Measurements from ENCODE around the gene C16orf74.

The C16orf74 gene

DNA sequence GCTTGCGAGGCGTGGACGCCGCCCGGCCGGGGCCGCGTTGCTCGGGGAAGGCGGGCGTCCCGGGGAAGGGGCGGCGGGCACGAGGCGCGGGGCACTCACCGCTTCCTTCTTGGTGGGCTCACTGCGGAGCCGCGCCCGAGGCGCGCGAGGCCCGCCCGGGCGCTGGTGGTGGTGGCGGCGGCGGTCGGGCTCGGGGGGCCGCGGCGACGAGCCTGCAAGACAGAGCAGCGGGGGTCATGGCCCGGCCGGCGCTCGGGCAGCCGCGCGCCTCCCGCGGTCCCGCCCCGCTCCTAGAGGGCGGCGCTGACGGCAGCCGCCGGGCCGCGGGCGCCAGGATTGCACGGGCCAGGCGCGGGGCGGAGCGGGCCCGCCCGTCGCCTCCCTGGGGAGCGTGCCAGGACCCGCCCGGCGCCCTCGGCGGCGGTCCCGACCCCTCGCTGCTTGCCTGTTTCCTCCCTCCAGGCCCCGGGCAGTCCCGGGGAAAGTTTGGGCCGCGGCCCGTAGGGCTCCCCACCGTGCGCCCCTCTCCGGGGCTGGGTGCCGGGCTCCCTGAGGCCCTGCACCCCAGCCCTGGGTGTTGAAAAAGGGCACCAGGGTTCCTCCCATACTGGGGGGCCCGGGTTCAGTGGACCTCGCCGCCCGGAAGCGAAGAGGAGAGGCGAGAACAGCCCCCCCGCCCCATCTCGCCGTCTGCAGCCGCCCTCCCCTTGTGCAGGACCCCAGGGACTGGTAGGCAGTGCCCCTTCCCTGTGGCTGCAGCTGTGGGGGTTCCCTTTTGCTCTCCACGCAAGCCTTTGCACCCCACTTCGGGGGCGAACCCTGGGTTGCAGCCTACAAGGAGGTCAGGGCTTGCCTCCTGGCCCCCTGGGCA is at the start of gene C16orf74:
TSS of gene C16orf74 (minus strand) at position 270 of the 871 bp plus-strand sequence. CDS start 15,879 bp downstream, outside the sequence.
- peak; percentile 27 for DNase-seq

DNA sequence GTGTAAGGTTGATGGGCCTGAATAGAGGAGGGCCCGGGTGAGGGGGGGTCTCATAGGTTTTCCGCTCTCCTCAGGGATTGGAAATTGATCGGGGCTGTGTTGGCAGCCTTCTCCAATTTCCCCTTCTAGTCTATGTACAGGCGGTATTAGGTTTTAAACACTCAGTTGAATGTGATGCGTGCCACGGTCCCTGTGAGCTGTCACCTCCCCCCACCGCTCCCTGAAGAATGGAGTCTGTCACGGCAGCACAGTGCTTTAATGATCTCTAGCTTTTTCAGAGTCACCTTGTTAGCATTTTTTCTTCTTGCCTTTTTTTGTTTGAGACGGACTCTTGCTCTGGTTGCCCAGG is 49.4 kb upstream of the C16orf74 start:
- peak; percentile 30 for DNase-seq

DNA sequence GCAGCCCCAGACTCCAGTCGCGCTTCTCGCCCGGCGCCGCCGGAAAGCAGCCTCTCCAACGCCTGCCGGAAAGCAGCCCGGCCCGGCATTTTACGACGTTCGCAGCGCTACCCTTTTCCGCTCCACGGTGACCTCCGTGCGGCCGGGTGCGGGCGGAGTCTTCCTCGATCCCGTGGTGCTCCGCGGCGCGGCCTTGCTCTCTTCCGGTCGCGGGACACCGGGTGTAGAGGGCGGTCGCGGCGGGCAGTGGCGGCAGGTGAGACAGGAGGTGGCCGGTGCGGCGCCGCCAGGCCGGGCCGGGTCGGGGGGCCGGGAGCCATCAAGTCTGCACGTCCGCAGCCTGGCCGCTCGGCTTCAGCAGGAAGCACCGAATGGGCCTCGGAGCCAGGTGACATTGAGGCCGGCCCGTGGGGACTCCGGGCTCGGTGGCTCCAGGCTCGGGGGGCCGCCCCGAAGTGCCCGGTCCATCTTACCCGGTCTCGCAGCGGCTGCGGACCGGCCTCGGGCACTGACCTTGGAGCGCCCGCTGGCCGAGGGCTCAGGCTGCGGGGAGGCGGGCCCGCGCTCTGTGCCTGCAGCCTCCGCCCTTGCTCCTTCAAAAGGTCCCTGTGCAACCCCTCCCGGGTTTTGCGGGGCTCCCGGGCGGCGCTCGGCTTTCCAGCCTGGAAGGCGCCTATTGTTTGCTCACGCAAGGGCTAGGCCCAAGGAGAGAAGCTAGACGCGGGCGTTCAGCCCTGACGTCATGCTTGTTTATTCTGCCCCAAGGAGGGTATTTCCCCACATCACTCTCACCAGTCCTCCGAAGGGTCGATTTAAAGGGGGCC is 48.8 kb upstream of the C16orf74 start, which contains the start of the genes COX4I1 and EMC8:
TSS of gene COX4I1 (plus strand) at position 199 of the 824 bp plus-strand sequence. CDS start 1,511 bp downstream, outside the sequence.
TSS of gene EMC8 (minus strand) at position 48 of the 824 bp plus-strand sequence. CDS start 249 bp downstream, outside the sequence.
- DNase-seq, result peak; percentile 93

DNA sequence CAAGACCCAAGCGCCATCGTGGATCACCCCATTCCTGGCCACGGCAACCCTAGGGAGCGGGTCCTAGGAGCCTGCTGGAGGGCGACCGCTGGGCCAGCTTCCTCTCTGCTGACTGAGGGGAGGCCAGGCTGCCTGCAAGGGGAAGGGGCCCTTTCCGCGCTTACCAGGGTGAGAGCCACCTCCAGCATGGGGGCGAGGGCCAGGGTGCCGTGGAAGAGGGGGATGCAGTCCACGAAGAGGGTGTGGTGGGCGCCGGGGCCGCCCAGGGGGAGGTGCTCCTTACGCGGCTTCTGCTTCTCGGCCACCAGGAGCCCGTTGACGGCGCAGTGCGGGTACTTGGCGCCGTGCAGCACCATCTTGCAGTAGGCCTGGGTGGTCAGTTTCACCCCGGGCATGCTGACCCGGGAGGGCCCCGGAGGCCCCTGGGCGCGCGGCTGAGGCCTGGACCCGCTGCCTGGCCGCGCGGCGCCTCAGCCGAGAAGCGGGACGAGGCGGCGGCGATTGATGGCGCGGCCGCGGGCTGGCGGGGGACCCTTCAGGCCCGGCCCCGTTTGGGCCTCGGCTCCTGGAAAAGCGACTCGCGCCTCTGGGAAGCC is 48.1 kb upstream of the C16orf74 start:
- peak; percentile 39 for DNase-seq

DNA sequence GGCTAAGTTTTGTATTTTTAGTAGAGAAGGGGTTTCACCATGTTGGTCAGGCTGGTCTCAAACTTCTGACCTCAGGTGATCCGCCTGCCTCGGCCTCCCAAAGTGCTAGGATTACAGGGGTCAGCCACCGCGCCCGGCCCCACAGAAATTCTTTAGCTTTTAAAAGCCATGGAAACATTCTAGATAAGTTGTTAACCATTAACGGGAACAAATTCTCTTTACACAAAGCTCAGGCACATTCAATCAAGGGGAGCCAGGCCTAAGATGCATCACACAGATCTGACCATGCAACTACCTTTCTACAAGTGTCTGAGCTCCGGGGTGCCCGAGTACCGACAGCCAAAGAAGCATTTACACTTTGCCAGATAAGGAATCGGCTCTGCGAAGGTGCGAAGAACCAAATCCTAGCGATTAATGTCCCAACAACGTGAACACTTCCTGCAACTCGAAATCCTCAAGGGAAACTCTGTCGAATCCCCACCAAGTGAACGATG is 47.4 kb upstream of the C16orf74 start:
- DNase-seq, result no peak

DNA sequence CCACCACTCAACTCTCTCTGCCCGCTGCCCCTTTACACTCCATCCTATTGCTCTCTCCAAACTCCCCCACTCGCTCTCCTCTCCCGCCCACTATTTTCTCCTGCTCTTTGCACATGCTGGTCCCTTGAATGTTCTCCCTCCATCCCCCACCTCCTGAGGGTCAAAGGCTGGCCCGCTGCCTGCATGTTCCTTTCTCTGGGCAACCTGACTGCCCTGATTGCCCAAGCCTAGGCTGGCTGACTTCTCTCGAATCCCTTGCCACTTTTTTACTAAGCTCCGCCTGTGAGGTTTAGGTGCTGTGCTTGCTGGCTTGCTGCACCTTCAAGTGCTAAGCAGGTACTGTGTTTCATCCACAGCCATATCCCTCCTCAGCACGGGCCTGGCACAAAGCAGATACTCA is 45.7 kb upstream of the C16orf74 start:
- no peak for DNase-seq

DNA sequence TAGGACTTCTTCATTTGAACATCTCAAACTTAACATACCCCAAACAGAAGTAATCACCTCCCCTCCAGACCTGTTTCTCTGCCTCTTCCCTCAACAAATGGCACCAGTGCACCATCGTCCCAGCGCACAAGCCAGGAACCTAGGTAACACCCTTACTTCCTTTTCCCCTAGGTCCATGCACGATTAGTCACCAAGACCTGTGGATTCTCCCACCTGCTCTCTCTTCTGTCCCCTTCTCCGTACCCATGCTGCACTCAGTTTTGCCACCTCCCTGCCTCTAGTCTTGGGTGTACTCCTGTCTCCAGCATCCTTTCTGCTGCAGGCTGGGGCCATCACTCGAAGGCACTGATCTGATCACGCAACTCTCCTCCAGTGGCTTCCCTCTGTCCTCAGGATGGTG is 45.3 kb upstream of the C16orf74 start:
- no peak for DNase-seq

DNA sequence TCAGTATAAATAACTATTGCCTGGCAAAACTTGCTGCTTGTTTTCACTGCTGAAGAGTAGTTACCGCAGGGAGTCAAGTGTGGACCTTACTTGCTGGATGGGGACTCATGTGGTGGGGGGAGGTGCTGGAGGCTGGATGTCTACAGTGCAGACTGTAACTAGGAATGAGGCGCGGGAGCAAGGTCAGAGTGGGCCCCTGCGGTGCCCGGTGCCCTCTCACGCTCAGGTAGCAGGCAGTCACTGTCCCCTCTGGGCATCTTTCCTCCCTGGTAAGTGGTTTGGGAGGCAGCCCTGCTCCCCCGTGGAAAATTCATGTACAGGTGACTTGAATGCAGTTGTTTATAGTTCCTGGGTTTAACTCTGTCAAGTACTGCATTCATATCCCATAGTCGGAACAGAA is 43.8 kb upstream of the C16orf74 start:
- DNase-seq, result no peak

DNA sequence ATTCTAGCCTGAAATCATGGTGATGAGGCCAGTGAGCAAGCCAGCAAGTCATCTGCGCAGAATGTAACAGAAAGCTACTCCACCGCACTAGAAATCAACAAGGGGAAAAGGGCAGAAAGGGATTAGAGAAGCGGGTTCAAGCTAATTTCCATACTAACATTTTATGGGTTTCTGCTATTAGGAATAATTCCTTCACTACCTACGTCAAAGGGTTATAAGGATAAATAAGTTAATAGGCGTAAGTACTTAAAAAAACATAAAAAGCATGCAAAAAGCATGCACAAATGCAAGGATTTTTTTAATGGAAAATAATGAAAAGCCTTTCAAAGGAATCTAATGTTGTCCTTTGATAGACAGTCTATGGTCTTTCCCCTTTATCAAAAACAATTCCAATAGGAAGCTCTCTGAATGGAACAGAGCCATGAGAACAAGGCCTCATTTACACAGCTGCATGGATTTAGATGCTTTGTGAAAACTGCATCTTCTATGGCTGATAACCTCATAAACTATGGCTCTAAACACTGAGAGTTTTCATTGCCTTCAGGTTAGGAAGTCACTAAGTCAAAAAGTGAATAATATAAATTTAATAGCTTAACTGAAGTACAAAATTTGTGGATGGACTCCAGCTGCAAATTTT is 42.9 kb upstream of the C16orf74 start:
- no peak for DNase-seq

DNA sequence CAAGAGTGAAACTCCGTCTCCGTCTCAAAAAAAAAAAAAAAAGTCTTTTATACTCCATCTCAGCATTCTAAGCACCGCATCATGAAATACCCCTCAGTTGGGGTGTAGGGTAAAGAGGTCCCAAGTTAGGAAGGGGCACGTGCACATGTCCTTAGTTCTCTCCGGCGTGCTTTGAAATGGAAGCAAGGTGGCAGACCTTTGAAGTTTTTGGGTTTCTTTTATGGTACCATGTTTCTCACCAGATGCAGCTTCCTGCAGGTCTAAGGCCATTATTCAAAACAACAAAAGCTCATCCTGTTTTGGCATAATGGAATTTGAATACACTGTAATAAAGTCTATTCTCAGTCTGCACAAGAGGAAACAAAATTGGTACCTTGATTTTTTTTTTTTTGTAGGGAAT is 38.9 kb upstream of the C16orf74 start:
- no peak for DNase-seq

DNA sequence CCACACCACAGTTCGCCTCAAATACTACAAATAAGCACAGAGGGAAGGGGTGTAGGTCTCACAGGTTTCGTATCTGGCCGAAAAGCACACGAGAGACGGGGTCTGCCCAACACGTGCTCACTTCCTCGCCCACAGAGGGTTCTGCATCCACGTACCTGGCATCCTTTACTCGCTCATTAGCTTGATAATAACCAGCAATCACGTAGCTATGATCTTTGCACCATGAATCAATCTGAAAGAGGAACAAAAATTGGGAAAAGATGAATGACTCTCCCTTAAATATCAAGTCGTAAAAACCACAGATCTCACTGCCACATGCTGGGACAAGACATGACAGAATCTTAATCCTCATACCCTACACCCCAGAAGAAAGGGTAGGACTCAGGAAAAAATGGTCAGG is 37.9 kb upstream of the C16orf74 start:
- no peak for DNase-seq

DNA sequence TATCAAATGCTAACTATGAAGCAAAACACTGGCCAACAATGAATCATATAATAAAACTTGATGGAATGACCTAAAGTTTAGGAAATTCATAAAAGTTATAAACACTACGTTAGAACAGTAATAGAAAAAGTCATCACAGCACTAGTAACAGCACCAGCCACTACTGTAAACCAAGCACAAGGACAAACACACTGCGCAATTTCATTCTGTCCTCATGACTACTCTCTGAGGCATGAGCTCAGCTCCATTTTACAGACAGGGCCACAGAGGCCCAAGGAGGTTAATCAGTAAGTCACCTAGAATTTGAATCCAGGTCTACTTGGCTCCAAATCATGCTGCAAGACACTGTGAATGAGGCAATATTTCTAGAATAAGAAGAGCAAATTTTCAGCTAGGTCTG is 35.0 kb upstream of the C16orf74 start:
- DNase-seq, result no peak

DNA sequence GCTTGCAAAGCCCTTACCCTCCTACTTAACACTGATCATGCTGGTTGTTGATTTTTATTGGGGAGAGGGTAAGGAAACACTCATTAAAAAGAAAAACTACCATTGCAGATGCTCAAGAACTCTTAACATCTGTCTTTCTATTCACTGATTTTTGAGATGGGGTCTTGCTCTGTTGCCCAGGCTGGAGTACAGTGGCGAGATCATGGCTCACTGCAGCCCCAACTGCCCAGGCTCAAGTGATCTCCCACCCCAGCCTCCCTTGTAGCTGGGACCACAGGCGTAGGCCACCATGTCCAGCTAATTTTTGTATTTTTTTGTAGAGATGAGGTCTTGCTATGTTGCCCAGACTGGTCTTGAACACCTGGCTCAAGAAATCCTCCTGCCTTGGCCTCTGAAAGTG is 33.9 kb upstream of the C16orf74 start:
- no peak for DNase-seq

DNA sequence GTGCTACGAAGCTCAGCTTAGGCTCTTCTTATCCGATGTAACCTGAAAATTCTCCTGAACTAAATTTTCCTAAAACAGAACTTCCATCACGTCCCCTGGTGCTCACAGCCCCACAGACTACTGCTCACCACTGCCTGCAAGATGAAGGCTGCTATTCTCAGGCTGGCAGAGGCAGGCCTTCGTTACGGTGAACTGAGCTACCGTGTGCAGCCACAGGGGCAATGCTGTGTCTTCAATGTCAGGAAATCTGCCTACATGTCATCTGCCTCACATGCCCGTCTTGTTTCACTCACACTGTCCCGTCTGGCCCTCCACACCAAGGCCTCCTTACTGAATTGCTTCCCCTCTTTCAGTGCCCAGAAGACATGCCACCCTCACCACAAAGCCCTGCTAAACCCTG is 32.5 kb upstream of the C16orf74 start:
- DNase-seq, result no peak

DNA sequence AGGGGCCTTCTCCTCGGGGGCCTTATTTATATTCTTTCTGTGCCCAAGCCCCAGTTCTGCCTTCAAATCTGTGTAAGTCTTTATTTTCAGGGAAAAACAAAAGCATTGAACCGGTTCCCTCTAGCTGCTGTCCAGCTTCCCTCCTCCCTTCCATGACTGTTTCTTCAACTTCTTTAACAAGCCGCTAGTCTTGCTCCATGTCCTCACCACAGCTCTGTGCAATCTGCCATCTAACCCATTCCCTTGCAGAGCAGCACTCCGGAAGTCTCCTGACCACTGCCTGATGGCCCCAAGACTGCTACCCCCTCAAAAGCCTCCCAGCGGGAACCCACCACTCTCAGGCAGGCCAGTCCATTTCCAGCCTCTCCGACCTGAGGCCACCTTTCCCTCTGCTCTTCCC is 31.6 kb upstream of the C16orf74 start:
- DNase-seq, result no peak

DNA sequence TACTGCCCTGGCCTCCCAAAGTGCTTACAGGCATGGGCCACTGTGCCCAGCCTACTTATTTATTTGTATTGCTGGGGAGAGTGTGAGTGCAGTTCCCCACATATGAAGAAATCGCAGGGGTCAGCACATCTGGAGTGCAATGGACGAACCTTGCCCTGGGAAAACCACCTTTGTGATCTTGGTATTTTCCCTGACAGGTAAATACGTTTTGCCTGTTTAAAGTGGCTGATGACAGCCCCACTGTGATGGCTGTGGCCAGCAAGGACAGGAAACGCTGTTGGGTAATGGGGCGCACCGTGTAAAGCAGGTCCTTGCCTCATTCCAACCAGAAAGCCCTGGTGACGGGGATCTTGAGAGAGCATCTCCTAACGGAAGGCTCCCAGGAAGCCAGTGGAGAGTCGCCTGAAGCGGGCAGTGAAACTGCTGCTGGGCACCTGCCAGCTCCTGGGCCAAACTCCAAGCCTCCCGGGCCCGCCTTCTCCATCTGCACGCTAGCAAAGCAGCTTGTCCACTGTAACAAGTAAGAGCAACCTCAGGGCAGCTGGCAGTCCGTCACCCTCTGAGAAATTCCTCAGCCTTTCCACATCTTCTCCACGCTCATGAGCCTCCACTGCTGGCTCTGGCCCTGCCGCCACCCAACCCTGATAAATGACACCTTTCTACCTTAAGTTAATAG is 30.9 kb upstream of the C16orf74 start:
- DNase-seq, result no peak

DNA sequence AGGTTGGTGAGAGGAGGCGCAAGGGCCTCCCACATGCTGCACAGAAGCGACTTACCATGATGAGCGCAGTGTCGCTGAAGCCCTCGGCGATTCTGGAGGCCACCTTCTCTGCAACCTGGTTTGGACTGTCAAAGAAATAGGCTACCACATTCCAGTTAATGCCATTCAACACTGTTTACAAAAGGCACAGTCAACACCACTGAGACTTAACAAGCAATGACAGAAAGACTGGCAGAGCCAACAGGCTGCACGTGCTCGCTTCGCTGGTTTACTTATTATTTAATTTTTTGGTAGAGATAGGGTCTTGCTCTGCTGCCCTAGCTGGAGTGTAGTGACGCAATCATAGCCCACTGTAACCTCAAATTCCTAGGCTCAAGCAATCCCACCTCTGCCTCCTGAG is 30.3 kb upstream of the C16orf74 start:
- no peak for DNase-seq

DNA sequence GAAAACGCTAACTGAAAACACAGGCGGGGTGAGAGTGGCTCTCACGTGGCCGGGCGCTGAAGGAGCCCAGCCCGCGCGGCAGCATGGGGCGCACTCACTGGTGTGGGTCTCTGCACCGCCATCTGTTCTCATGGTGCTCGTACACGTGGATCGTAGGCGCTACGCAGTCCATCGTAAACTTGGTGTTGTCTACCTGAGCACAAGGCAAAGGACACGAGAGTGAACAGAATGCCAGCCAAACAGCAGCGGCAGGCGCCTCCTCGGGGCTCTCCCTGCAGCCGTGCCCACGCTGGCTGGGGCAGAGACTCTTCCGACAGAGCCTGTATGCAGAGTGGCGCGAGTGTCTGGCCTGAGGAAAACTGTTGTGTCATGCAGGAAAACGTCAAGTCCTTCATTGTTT is 29.4 kb upstream of the C16orf74 start:
- no peak for DNase-seq

DNA sequence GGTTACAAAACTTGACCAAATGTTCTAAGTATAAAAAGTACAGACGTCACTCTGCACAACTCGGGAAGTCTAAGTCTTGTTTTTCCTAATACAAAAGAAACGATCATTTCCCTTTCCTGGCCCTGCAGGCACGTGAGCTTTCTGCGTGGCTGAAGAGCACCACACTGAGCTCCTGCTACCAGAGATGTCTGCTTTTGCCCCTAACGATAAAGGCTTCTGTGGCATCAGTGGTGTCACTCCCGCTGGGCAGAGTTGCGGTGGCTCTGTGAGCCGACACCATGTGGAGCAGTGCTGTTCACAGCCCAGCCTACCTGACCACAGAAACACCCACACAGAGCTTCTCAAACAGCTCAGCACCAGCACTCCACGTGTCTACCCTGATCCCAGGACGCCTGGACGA is 28.0 kb upstream of the C16orf74 start:
- DNase-seq, result no peak

DNA sequence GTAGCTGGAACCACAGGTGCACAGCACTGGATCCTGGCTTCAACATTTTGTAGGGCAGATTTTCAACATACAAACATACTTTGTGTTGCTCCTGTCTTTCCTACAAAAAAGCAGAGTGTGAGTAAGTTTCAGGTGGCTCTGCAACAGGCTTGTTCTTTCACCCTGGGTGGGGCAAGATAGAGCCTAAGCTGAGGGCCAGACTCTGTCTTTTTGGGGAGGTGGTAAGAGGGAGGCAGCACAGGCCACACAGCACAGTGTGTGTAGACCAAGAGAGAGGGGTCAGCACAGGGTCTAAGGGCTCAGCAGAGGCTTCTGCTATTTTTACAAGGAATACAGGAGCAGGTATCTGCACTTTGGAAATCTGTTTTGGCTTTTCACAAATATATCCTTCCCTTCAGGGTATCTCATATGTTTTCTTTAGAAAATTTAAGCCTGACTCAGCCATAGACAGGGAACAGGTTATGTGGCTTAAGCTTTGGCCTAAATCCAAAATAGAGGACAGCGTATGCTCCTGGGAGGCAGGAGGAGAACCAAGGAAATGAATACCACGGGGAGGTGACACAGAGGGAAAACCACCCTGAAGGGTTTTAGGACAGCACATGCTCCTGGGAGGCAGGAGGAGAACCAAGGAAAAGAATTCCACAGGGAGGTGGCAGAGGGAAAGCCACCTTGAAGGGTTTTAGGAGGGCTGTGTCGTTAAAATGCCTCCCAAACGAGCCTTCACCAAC is 26.9 kb upstream of the C16orf74 start:
- DNase-seq, result no peak

DNA sequence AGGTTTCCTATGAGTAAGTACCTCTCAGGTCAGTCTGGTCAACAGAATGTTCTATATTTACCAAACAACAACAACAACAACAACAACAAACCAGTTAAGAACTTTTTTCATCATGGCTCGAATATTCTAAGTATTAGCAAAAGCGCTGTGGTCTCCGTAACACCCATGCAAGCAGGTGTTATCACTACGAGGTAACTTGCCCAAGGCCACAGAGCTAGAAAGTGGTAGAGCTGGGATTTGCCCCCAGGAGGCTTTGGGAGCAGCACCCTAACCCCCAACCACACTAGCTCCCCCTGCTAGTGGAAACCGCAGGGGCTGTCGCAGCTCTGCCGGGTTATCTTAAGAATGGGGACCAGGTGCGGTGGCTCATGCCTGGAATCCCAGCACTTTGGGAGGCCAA is 23.9 kb upstream of the C16orf74 start:
- DNase-seq, result no peak

DNA sequence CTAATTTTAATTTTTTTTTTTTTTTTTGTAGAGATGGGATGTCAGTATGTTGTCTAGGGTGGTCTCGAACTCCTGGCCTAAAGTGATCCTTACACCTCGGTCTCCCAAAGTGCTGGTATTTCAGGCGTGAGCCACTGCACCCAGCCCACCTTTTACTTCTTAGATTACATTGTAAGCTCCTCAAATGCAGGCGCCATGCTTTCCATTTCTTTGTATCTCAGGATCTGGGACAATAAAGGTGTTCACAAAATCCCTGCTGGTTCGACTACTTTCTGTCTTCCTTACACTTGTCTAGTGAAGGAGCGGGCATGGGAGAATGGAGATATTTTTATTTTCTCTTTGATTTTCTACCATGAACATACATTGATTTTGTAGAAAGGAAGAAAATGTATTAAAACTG is 23.2 kb upstream of the C16orf74 start:
- no peak for DNase-seq
